T follicular helper cell (primary cell): ENCODE measurements around the gene SLC22A3.
"Not testable (repeated sequence)": the region's sequence is repeated elsewhere in the genome, so short reads cannot be mapped to it uniquely, and the experiment has no call there.

ENCODE experiments used
- DNase-seq: peaks from one replicate; pipeline ENCODE4 v3.0.0-alpha.2; 2020; ENCODE audit warnings: low read depth
- total RNA-seq, 2 experiments: gene quantifications; one replicate each; lab custom pipeline; 2026; lab: John Stamatoyannopoulos, UW

Gene SLC22A3, protein sequence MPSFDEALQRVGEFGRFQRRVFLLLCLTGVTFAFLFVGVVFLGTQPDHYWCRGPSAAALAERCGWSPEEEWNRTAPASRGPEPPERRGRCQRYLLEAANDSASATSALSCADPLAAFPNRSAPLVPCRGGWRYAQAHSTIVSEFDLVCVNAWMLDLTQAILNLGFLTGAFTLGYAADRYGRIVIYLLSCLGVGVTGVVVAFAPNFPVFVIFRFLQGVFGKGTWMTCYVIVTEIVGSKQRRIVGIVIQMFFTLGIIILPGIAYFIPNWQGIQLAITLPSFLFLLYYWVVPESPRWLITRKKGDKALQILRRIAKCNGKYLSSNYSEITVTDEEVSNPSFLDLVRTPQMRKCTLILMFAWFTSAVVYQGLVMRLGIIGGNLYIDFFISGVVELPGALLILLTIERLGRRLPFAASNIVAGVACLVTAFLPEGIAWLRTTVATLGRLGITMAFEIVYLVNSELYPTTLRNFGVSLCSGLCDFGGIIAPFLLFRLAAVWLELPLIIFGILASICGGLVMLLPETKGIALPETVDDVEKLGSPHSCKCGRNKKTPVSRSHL
- 0.13 to 0.18 reads per million in 2 experiments for total RNA-seq

DNA sequence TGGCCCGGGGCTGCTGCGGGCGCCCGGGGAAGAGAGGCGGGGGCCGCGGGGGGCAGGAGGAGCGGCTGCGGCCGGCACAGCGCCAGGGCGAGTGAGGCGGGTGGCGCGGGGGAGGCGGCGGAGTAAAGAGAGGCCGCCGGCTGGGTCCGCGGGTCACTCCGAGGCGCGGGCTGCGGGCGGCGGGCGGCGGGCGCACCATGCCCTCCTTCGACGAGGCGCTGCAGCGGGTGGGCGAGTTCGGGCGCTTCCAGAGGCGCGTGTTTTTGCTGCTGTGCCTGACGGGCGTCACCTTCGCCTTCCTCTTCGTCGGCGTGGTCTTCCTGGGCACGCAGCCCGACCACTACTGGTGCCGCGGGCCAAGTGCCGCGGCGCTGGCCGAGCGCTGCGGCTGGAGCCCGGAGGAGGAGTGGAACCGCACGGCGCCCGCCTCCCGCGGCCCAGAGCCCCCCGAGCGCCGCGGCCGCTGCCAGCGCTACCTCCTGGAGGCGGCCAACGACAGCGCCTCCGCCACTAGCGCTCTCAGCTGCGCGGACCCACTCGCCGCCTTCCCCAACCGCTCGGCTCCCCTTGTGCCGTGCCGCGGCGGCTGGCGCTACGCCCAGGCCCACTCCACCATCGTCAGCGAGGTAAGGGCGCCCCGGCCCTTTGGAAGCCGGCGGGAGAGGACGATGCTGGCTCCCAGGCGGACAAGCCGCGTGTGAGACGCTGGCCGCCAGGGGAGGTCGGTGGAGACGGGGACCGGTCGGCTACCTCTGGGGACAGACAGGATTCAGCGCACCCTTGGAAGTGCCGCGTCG is at the start of gene SLC22A3:
TSS of gene SLC22A3 (plus strand) at position 156 of the 797 bp plus-strand sequence. CDS start at position 198, 42 bp downstream.
- no peak for DNase-seq

DNA sequence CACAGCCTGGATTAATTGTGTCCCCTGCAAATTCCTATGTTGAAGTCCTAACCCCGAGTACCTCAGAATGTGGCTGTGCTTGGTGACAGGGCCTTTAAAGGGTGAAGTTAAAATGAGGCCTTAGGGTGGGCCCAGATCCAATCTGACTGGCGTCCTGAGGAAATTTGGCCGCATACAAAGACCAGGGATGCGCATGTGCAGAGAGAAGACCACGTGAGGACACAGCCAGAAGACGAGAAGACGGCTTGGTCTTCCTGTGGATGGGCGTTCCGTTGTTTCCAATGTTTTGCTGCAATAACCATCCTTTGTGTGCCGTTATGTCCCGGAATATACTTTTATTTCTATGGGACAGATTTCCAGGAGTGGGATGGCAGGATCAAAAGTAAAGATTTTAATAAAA is 48.6 kb upstream of the SLC22A3 start:
- DNase-seq, result no peak

DNA sequence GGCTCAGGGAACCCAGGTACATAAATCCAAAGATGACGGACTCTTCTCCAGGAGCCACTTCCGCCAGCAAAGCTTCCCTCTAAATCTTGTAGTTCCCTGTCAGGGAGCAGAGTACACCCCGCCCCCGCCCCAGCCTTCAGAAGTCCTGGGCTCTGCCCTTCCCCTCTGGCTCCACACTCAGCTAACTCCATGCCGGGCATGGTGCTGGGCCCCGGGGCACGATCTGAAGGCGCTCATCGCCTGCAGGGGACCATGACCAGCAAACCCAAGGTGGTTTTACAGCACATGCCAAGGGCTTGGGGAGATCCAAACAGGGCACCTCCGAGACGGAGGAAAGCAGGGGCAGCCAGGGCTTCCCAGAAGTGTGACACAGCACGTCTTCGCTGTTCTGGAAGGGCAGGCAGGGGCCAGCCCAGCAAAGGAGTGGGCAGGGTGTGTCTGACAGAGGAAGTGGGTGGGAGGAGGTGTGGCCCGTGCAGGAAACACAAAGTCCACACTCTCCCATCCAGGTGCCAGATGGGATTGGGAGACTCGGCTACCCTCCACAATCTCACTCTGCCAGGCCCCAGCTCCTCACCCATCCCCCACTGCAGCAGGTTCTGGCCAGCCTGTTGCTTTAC is 48.0 kb upstream of the SLC22A3 start:
- DNase-seq, result no peak

- no peak for DNase-seq
Observed at GRCh38 chr6:160301339-160301738, 46.8 kb upstream of the SLC22A3 start.

- DNase-seq, result not testable (repeated sequence)
Observed at GRCh38 chr6:160302431-160303082, 45.6 kb upstream of the SLC22A3 start.

GRCh38 chr6:160303806-160304205 is 44.4 kb upstream of the SLC22A3 start:
- no peak for DNase-seq

GRCh38 chr6:160305926-160306713 is 42.1 kb upstream of the SLC22A3 start:
- no peak for DNase-seq

DNA sequence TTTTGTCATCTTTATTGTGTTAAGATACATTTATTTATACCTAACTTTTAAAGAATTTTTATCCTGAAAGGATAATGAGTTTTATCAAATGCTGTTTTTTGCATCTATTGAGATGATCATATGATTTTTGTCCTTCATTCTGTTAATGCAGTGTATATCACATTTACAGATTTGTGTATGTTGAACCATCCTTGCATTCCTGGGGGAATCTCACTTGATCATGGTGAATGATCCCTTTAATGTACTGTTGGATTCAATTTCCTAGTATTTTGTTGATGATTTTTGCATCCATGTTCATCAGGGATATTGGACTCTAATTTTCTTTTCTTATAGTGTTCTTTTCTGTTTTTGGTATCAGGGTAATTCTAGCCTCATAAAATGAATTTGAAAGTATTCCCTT is 38.5 kb upstream of the SLC22A3 start:
- no peak for DNase-seq

GRCh38 chr6:160312900-160313299 is 35.3 kb upstream of the SLC22A3 start:
- DNase-seq, result no peak

DNA sequence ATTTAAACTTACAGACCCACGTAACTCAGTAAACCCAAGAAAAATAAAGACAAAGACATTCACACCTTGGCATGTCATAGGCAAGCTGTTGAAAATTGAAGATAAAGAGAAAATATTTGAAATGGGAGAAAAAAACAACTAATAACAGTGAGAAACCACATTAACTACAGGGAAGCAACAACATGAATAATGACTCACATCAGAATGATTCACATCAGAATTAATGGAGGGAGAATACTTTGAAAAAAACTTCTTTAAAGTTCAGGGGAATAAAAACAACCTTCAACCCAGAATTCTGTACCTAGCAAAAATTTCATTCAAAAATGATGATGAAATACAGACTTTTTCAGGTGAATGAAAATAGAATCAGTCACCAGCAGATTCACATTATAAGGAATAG is 32.9 kb upstream of the SLC22A3 start:
- no peak for DNase-seq

GRCh38 chr6:160316261-160316660 is 31.9 kb upstream of the SLC22A3 start:
- DNase-seq, result no peak

DNA sequence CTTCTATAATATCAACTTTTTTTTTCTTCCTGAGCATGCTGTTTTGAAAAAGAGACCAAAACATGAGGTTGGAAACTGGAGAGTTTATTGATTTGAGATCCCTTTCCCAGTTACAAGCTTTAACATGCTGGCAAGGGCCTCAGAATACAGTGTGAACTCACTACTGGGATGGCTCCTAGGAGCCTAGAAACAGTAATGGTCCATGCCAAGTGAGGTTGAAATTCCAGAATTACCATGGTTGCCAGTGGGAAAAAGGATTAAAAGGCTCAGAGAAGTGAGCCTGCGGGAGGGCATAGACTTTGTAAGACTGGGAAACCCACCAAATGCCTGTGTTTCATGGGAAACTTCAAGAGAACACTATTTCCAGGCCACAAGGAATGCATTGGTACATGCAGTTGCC is 28.9 kb upstream of the SLC22A3 start:
- no peak for DNase-seq

DNA sequence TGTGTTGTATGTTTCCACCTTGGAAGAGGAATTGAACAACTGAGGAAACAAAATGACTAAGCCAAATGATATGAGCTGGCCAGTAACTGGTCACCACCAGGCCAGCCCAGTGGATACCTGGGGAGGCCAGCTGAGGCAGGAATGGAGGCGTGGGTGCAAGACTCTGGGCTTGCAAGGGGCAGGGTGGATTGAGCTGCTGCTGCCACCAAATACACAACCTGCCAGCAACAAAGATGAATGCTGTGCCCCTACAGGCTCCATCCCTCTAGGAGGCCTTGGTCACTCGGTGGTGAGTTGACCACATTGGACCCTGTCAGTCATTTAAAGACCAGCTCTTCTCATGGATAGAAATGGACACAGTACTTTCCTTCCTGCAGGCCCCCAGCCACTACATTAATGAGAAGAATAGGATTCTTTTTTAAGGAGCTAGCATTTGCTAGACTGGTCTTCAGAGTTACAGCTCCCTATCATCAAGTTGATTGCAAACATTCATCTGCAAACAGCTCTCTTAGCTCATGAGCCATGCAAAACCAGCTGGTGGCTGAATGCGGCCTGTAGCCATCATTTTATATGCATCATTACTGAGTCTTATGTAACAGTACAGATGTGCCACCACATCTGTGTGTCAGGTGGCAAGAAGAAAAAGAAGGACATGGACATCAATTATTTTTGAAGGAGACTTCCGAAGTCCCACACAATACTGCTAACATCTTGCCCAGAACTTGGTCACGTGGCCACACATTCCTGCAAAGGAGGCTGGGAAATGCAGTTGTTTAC is 26.3 kb upstream of the SLC22A3 start:
- no peak for DNase-seq

GRCh38 chr6:160327981-160328380 is 20.2 kb upstream of the SLC22A3 start:
- no peak for DNase-seq

- DNase-seq, result no peak
Observed at GRCh38 chr6:160328447-160328846, 19.7 kb upstream of the SLC22A3 start.

DNA sequence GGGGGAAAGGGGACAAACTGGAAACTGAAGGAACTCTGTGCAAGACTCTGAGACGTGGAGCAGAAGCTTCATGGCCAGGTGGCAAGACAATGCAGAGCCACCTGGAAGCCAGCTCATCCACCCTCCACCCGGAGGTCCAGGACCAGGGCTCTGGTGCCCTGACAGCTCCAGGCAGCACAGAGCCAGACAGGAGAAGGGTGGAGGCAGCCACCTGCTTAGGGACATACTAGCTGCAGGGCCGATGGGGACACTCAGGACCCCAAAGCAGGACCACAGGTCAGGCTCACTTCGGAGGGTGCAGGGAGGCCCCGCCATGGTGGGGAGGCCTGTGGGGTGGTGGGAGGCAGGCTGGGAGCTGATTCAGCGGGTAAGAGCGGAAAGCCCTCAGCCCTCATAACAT is 19.0 kb upstream of the SLC22A3 start:
- DNase-seq, result no peak

DNA sequence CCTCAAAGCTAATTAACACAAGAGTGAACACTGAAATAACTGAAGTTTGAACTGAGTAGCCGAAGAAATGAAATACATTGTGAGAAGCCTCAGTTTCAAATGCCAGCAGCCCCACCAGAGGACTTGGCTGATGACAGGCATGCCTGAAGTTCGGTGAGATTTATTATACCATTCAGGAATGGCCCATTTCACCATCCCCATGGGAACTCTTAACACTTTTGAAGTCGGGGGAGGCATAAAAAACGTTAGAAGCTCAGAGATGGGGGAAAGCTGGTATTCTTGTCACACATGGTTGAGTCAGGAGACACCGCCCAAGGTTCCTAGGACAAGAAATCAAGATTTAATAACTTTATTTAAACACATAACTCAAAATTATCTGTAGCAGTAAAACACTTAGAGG is 17.6 kb upstream of the SLC22A3 start:
- DNase-seq, result no peak

DNA sequence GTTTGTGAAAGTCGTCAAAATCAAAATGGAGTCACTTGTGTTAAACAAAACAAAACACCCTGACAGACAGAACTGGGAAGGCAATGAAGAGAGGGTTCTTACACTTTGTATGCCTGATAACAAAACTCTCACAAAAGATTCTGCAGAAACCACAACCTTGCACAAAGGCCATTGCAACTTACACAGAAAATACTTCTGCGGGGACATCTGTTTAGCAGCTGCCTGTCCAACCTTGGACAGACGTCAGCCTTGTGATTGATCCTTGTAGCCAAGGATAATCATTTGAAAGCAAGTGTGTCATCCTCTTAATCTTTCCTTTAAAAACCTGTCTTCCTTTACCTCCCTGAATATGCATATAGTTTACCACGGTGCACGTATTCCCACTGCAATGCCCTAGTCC is 17.0 kb upstream of the SLC22A3 start:
- DNase-seq, result no peak

- no peak for DNase-seq
Observed at GRCh38 chr6:160331753-160332152, 16.4 kb upstream of the SLC22A3 start.

DNA sequence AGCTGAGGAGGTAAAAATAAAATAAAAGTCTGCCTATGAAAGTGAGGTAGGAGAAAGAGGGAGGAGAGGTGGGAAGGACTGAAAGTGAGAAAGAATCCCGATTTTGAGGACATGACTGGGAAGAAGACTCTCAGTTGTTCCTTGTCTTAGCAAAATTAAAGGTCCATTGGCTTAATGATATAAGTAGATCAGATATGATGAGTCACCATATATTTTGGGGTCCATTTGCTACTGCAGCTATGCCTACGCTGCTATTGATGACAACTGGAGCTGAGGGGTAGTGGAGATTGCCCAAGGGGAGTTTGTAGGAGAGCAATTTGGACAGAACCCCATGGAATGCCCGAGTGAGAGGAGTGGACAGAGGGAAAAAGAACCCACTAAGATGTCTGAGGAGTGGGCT is 15.1 kb upstream of the SLC22A3 start:
- no peak for DNase-seq
